ENCODE data around the gene ZNF835. TPM values are rescaled to one million over a fixed set of nuclear protein-coding genes. Genes with fewer than 3 reads are reported as not detected.

Gene ZNF835
- polyA plus RNA-seq, 1 of the 3 experiments (the other 2 are of a cell fraction): not detected

DNA sequence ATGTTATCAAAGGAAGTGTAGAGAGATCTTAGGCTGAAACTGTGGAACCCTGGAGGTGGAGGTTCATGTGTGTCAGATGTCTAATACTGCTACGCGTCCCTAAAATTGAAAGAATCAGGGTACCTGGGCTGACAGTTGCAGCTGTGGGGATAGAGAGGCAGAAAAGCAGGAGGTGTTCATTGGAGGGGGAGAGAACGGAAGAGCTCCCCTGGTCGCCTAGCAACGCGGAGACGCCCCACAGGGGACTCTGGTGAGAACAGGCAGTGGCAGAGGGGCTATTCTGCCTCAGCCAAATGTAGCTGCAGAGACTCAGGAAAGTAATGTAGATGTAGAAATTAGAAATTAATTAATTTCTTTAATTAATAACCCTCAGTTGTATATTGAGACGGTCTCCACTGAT is 10.1 kb upstream of the ZNF835 start:
- no peaks in the 10 kb centered on the region for H3K79me2 ChIP-seq (ENCODE audit: insufficient read depth)
- 65% methylated on average over 8 of the region's 8 CpGs for WGBS (ENCODE audit: low lambda C conversion rate)

More for the DNA sequence above, 10.1 kb upstream of the ZNF835 start:
- H4K20me1 ChIP-seq (ENCODE audit: insufficient read depth): no peaks in the 10 kb centered on the region
- no peaks in the 10 kb centered on the region for H3F3A ChIP-seq (replicated peaks; ENCODE audit: insufficient read depth)
- TF ChIP-seq, protein P1, sequence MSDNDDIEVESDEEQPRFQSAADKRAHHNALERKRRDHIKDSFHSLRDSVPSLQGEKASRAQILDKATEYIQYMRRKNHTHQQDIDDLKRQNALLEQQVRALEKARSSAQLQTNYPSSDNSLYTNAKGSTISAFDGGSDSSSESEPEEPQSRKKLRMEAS (IDR thresholded peaks at IDR 0.05; ENCODE audit: low read depth): no peak
- TF ChIP-seq RXRA (IDR thresholded peaks at IDR 0.05; ENCODE audit: borderline replicate concordance, low read depth) (no peak), RAD21 (IDR thresholded peaks at IDR 0.05; ENCODE audit: low read length) (no peak), GATA2 (CRISPR knock-in tag; IDR thresholded peaks at IDR 0.05) (no peak), EP300 (IDR thresholded peaks at IDR 0.05; ENCODE audit: borderline replicate concordance in 1 of 2, low read depth in 1 of 2, low read length in 1 of 2) (no peak), NRF1 (IDR thresholded peaks at IDR 0.05; ENCODE audit: low read depth, low read length) (no peak), SIN3A (IDR thresholded peaks at IDR 0.05; ENCODE audit: borderline replicate concordance, low read depth, low read length) (no peak), POLR2AphosphoS5 (IDR thresholded peaks at IDR 0.05; ENCODE audit: low read depth, low read length) (no peak), FOXJ3 (CRISPR knock-in tag; IDR thresholded peaks at IDR 0.05) (no peak), GABPA (IDR thresholded peaks at IDR 0.05; ENCODE audit: low read depth) (no peak)
- TF ChIP-seq, protein P2, sequence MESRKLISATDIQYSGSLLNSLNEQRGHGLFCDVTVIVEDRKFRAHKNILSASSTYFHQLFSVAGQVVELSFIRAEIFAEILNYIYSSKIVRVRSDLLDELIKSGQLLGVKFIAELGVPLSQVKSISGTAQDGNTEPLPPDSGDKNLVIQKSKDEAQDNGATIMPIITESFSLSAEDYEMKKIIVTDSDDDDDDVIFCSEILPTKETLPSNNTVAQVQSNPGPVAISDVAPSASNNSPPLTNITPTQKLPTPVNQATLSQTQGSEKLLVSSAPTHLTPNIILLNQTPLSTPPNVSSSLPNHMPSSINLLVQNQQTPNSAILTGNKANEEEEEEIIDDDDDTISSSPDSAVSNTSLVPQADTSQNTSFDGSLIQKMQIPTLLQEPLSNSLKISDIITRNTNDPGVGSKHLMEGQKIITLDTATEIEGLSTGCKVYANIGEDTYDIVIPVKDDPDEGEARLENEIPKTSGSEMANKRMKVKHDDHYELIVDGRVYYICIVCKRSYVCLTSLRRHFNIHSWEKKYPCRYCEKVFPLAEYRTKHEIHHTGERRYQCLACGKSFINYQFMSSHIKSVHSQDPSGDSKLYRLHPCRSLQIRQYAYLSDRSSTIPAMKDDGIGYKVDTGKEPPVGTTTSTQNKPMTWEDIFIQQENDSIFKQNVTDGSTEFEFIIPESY (IDR thresholded peaks at IDR 0.05; ENCODE audit: borderline replicate concordance, low read depth): no peak
- TF ChIP-seq, protein P3, sequence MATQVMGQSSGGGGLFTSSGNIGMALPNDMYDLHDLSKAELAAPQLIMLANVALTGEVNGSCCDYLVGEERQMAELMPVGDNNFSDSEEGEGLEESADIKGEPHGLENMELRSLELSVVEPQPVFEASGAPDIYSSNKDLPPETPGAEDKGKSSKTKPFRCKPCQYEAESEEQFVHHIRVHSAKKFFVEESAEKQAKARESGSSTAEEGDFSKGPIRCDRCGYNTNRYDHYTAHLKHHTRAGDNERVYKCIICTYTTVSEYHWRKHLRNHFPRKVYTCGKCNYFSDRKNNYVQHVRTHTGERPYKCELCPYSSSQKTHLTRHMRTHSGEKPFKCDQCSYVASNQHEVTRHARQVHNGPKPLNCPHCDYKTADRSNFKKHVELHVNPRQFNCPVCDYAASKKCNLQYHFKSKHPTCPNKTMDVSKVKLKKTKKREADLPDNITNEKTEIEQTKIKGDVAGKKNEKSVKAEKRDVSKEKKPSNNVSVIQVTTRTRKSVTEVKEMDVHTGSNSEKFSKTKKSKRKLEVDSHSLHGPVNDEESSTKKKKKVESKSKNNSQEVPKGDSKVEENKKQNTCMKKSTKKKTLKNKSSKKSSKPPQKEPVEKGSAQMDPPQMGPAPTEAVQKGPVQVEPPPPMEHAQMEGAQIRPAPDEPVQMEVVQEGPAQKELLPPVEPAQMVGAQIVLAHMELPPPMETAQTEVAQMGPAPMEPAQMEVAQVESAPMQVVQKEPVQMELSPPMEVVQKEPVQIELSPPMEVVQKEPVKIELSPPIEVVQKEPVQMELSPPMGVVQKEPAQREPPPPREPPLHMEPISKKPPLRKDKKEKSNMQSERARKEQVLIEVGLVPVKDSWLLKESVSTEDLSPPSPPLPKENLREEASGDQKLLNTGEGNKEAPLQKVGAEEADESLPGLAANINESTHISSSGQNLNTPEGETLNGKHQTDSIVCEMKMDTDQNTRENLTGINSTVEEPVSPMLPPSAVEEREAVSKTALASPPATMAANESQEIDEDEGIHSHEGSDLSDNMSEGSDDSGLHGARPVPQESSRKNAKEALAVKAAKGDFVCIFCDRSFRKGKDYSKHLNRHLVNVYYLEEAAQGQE (IDR thresholded peaks at IDR 0.05; ENCODE audit: low read depth, low read length): no peak
- TF ChIP-seq, protein P4, sequence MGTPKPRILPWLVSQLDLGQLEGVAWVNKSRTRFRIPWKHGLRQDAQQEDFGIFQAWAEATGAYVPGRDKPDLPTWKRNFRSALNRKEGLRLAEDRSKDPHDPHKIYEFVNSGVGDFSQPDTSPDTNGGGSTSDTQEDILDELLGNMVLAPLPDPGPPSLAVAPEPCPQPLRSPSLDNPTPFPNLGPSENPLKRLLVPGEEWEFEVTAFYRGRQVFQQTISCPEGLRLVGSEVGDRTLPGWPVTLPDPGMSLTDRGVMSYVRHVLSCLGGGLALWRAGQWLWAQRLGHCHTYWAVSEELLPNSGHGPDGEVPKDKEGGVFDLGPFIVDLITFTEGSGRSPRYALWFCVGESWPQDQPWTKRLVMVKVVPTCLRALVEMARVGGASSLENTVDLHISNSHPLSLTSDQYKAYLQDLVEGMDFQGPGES (IDR thresholded peaks at IDR 0.05; ENCODE audit: low read depth, low read length): no peak
- H3K4me2 ChIP-seq: no peak overlapping the region
- H3K9me3 ChIP-seq: no peaks in the 10 kb centered on the region
- H3K4me3 ChIP-seq (ENCODE audit: low read depth in 2 of 2, low read length in 1 of 2): no peak overlapping the region
- no peaks in the 10 kb centered on the region for H3K9me2 ChIP-seq
- H3K27me3 ChIP-seq (ENCODE audit: insufficient read depth): no peaks in the 10 kb centered on the region
- no peak overlapping the region for H2AFZ ChIP-seq (ENCODE audit: low read depth)
- H3K4me1 ChIP-seq (ENCODE audit: control insufficient read depth in 1 of 2, insufficient read depth in 2 of 2, low read depth in 1 of 2, low read length in 1 of 2): no peaks in the 10 kb centered on the region
- ChIA-PET CTCF (no interaction called here), POLR2A (no interaction called here)
- no peak overlapping the region for H3K27ac ChIP-seq (ENCODE audit: low read depth in 2 of 2, low read length in 1 of 2)
- no peaks in the 10 kb centered on the region for H3K36me3 ChIP-seq (replicated peaks in 1 of 2; ENCODE audit: control insufficient read depth in 1 of 2, insufficient read depth in 2 of 2, low read length in 1 of 2)
- DNase-seq: no peak
- H3K9ac ChIP-seq: no peak overlapping the region

Data from SK-N-SH (cell line).